22Rv1 (cell line): ENCODE data around the gene ABLIM2.

Experiments
- CTCF ChIP-seq: fragments of 450-650 bp; IDR thresholded peaks from 2 replicates; pipeline ENCODE4 v1.5.1; 2017; ENCODE audit warnings: mild to moderate bottlenecking
- ZFX ChIP-seq: fragments of 450-650 bp; IDR thresholded peaks from 2 replicates; pipeline ENCODE4 v1.6.1; 2017; ENCODE audit warnings: antibody characterized with exemption, borderline replicate concordance

GRCh38 chr4:8010618-8011017 lies 148.0 kb downstream of the ABLIM2 start:
- no peak for TF ChIP-seq CTCF
- no peak for TF ChIP-seq ZFX
